Upper lobe of left lung (tissue), 4 donors: Measurements from ENCODE around the gene IL1RN.

Experiments
- CTCF ChIP-seq, 6 experiments: fragments of 450-650 bp in 4 of 6; fragments of 200-600 bp in 2 of 6; sonication (generic) in 2 of 6; IDR thresholded peaks; one replicate each; pipeline ENCODE4 v1.5.1; 2016 to 2019; ENCODE audit warnings: antibody characterized with exemption in 6 of 6
- POLR2A ChIP-seq, 4 donors: fragments of 450-650 bp; IDR thresholded peaks; one replicate each; pipeline ENCODE4 v1.5.1; 2016 to 2017; ENCODE audit warnings: antibody characterized with exemption in 4 of 4, mild to moderate bottlenecking in 2 of 4
- POLR2AphosphoS5 ChIP-seq, 2 donors: sonication (generic); formaldehyde crosslinking; IDR thresholded peaks; one replicate each; pipeline ENCODE4 v1.5.1; 2017; ENCODE audit warnings: antibody characterized with exemption in 2 of 2

- TF ChIP-seq CTCF (IDR thresholded peaks at IDR 0.05) (no peak), POLR2AphosphoS5 (IDR thresholded peaks at IDR 0.05) (no peak), POLR2A (IDR thresholded peaks at IDR 0.05) (no peak)
Measured at GRCh38 chr2:113098041-113098440, 29.4 kb upstream of the IL1RN start.
